ENCODE results near the gene ZFHX3.

GRCh38 chr16:72894293-72895151 is 153.4 kb downstream of the ZFHX3 start:
- TF ChIP-seq FOS (IDR thresholded peaks at IDR 0.05; ENCODE audit: borderline replicate concordance, insufficient read depth, low read length), result no peak
- no peak for TF ChIP-seq CTCF (IDR thresholded peaks at IDR 0.05; ENCODE audit: extremely low read depth in 1 of 2, insufficient read depth in 1 of 2, low read depth in 1 of 2, low read length in 2 of 2)
- no peak for TF ChIP-seq POLR2A (IDR thresholded peaks at IDR 0.05; ENCODE audit: low read depth, low read length)
- no peak for TF ChIP-seq MYC (IDR thresholded peaks at IDR 0.05; ENCODE audit: low read depth, low read length)
- no peak for TF ChIP-seq GATA2 (IDR thresholded peaks at IDR 0.05; ENCODE audit: insufficient read depth, insufficient read length, low read depth, low read length)
- TF ChIP-seq JUN (IDR thresholded peaks at IDR 0.05; ENCODE audit: borderline replicate concordance, insufficient read depth, insufficient read length, low read depth), result no peak
- TF ChIP-seq MAX (IDR thresholded peaks at IDR 0.05; ENCODE audit: insufficient read depth, insufficient read length), result no peak
- no peak for TF ChIP-seq EZH2 (IDR thresholded peaks at IDR 0.05; ENCODE audit: borderline replicate concordance, low read depth, low read length, severe bottlenecking)
- TF ChIP-seq POLR2AphosphoS5 (IDR thresholded peaks at IDR 0.05; ENCODE audit: insufficient read depth, low read depth, low read length), result no peak

All from endothelial cell of umbilical vein (primary cell).